GM13977 (cell line): ENCODE results near the gene CST2.
A peak's percentile ranks its signal among the peaks of the same experiment; 100 is the strongest.
"Not testable (repeated sequence)": the region's sequence is repeated elsewhere in the genome, so short reads cannot be mapped to it uniquely, and the experiment has no call there.

Experiments used
- DNase-seq: peaks from one replicate; pipeline ENCODE4 v3.0.0; 2012; ENCODE audit warnings: low spot score
- CTCF ChIP-seq: IDR thresholded peaks from 2 replicates; pipeline ENCODE4 v1.5.1; 2012; ENCODE audit warnings: mild to moderate bottlenecking, control low read depth; ENCODE audit not compliant: insufficient read depth; ENCODE audit errors: extremely low read depth, missing control alignments
- in situ Hi-C: fragments of 300-500 bp; cut with MboI; formaldehyde crosslinking; loops from one replicate; pipeline ENCODE4 v1.12.0; 2022; ENCODE audit warnings: low sequenced_read_pairs, low pct_unique_long_range_greater_than_20kb, mixed read lengths, inconsistent platforms; ENCODE audit not compliant: unreplicated experiment

CST2 gene

DNA sequence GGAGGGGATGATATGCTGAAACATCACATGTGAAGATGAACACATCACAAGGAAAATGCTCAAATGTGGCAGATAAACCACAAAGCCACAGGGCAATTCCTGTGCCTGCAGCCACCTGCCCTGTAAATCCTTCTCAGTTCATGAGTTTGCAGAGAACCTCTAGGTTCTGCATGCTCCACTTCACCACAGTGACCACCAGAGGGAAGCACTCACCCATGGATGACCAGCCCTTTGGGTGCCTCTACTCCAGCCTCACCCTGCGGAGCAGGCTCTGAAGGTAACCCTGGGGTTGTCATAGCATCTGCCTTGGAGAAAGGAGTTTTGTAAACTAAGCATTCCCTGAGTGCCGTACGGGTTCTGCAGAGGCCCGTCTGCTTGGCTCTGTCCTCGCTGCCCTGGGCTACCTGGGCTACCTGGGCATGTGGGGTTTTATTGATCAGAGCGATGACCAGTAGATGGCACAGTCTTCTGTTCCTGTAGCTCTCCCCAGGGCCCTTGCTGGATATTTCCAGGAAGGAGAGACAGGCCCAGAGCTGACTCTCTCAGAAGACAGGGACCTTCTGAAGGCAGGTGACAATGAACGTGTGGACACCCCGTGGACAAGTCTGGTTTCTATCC is 44.1 kb downstream of the CST2 start:
- DNase-seq = peak; percentile 14
- in situ Hi-C loops = no loop called here
- TF ChIP-seq CTCF = peak; percentile 71

DNA sequence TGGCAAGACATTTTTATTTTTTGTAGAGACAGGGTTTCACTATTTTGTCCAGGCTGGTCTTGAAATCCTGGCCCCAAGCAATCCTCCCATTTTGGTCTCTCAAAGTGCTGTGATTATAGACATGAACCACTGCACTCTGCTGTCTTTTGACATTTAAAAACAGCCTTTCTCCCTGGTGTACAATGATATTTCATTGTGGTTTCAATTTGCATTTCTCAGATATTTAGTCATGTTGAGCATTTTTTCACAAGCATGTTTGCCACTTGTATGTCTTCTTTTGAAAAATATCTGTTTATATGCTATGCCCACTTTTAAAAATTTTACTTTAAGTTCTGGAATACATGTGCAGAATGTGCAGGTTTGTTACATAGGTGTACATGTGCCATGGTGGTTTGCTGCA is 47.9 kb downstream of the CST2 start:
- in situ Hi-C loops, DNase-seq: not testable (repeated sequence)

- in situ Hi-C loops, DNase-seq: not testable (repeated sequence)
Measured at GRCh38 chr20:23777380-23777779, 49.1 kb downstream of the CST2 start.

GRCh38 chr20:23776067-23776771 is 50.3 kb downstream of the CST2 start:
- in situ Hi-C loops = no loop called here

GRCh38 chr20:23774081-23774480 is 52.4 kb downstream of the CST2 start:
- no peak for DNase-seq
- in situ Hi-C loops = no loop called here
- no peak for TF ChIP-seq CTCF

More at GRCh38 chr20:23776067-23776771, 50.3 kb downstream of the CST2 start:
- TF ChIP-seq CTCF = no peak
- DNase-seq = no peak
